Measurements from ENCODE around the gene FBN3.

Gene FBN3

GRCh38 chr19:8148410-8149260 is 757 bp downstream of the FBN3 start:
- DNase-seq: peak; percentile 59

DNA sequence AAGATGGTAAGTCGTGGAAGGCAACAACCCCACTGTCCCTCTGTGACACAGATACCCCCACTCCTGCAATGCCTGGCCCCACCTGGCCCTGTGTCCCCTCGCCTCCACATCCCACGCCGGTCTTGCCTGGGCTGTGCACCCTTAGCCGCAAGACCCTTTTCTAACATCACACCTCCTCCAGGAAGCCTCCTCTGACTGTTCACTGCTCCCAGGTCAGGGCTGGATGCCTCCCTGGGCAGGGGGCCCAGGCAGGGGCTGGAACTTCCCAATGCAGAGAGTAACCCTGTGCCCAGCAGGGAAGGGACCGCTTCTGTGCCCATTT is 1.3 kb downstream of the FBN3 start:
- DNase-seq: no peak

GRCh38 chr19:8147582-8147978 is 1.8 kb downstream of the FBN3 start:
- no peak for DNase-seq

DNA sequence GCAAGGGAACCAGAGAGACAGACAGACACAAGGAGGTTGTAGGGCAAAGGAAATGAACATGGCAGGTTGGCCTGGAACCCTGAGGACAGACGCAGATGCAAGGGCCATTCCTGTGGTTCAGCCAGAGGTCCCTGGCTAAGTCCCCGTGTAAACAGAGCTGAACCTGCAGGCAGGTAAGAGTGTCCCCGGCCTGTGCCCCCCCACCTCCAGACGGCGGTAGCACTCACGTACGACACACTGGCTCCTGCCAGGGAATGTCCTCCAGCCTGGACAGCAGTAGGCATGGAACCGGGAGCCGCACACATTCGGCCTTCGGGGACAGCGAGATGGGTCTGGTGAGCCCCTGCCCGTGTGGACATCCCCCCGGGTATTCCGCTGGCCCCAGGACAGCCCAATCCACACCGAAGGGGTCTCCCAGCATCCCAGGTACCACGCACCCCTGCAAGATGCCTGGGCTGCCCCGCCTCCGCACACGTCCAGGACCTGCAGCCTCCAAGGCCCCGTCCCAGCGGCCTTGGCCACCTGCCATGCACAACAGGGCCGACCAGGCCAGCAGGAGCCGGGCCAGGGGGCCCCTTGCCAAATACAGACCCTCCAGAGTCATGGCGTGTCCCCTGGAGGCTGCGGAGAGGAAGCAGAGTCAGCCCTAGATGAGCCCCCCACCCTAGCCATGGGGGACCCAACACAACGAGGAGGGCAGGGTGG is 2.4 kb downstream of the FBN3 start:
- no peak for DNase-seq

GRCh38 chr19:8144273-8144995 is 5.0 kb downstream of the FBN3 start:
- DNase-seq: no peak

DNA sequence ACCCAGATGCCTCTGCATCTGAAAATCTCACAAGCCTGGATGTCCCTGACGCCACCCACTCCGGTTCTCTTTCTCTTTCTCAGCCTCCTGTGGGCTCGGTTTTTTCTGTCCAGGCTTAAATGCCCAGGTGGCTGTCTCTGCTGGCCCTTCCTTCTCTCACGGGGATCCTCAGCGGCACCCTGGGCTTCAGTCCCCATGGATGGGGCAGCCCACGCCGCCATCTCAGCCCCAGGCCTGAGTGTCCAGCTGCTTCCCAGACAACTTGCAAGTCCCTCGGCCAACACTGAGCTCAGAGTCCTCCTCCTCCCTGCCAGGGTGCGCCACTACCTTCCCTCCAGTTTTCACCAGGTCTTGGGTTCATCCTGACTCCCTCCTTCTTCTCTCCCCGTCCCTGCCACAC is 6.4 kb downstream of the FBN3 start:
- DNase-seq: no peak

- DNase-seq: no peak
These were observed 6.9 kb downstream of the FBN3 start for GRCh38 chr19:8142513-8142900.

DNA sequence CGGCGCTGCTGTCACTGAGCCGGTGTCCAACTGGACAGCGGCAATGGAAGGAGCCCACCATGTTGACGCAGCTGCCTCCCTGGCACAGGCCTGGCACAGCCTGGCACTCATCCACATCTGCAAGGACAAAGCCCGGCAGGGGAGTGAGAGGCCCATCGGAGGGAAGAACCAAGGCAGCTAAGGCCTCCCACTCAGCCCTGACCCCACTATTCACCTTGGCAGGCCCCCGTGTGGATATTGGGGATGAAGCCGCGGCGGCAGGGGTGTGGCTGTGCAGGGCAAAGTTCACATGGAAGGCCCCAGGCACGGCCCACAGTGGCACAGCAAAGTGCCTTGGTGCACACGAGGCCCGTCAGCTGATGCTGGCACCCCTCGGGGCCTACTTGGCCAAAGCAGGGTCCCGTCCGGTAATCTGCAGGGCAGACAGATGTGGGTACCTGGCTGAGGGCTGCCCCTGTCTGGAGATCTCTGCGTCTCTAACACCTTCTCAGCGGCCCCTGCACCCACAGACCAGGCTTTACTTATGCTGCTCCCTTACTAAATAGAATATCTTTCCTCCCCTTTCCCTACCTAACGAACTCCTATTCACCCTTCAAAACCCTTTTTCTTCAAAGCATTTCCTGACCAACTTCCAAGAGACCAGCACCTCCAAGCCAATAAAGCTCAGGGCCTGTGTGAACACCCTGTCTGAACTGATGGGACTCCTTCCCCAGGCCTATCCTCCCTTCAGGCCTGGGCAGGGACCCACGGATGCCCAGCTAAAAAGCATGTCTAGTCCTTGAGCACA is 7.5 kb downstream of the FBN3 start:
- DNase-seq: no peak

DNA sequence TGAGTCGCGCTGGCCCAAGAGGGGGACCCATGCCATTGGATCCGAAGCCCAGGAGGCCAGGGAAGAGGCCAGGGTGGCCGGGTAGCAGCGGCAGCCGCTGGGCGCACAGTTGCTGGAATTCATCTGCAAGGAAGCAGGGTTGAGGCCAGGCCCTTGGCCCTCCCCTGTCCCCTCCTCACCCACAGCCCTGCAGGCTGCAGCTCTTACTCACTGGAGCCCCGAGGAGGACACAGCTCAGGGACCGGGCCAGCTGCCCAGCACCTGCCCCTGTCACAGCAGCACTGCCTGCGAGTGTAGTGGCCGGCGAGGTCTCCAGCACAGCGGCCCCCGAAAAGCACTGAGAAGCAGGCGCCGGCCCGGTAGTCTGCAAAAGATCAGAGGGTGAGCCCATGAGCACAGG is 11.2 kb downstream of the FBN3 start:
- no peak for DNase-seq

DNA sequence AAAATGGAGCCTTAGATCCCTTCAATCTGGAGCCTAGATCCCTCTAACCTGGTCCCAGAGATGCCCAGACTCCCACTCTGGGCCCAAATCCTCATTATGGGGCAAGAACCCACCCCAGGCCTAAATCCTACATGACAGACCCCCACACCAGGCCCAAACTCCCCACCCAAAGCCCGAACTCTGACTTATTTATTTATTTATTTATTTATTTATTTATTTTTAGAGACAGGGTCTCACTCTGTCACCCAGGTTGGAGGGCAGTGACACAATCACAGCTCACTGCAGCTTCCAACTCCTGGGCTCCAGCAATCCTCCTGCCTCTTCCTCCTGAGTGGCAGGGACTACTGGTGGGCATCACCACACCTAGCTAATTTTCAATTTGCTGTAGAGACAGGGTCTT is 12.0 kb downstream of the FBN3 start:
- DNase-seq: no peak

DNA sequence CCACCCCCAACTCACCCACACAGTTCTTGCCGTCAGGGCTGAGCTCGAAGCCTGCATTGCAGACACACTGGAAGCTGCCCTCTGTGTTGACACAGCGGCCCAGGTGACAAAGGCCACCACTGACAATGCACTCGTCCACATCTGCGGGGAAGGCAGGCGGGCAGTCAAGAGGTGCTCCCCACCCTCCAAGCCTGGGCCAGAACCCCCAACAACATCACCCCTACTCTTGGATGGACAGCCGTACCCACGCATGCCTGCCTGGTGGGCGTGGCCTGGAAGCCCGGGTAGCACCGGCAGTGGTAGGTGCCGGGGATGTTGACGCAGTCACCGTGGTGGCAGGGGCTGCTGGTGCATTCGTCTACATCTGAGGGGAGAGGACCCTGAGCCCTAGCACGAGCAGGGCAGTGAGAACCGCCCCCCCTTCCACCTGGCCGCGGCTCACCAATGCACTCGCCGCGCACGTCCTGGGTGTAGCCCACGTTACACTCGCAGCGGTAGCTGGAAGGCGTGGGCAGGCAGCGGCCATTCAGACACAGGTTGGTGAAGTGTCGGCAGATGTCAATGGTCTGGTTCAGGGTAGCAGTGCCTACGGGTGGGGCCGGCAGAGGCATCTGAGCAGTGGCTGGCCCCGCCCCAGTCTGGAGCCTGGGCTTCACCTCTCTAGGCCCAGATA is 13.3 kb downstream of the FBN3 start:
- DNase-seq: no peak

GRCh38 chr19:8132858-8133458 is 16.4 kb downstream of the FBN3 start:
- DNase-seq: no peak

DNA sequence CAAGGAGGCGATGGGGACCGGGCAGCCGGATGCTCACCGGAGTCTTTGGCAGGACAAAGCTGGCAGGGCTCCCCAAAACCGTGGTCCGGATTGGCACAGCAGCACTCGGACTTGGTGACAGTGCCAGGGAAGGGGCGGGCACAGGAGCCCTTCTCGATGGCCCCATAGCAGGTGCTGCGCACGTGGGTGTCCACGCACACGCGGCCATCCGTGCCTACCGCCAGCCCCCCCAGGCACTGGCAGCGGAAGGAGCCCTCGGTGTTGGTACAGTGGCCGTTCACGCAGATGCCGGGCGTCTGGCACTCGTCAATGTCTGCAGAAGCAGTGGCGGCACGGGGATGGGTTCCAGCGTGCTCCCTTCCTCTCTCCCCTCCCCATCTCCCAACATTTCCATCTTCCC is 17.9 kb downstream of the FBN3 start:
- no peak for DNase-seq

GRCh38 chr19:8129061-8129618 is 20.3 kb downstream of the FBN3 start:
- no peak for DNase-seq

DNA sequence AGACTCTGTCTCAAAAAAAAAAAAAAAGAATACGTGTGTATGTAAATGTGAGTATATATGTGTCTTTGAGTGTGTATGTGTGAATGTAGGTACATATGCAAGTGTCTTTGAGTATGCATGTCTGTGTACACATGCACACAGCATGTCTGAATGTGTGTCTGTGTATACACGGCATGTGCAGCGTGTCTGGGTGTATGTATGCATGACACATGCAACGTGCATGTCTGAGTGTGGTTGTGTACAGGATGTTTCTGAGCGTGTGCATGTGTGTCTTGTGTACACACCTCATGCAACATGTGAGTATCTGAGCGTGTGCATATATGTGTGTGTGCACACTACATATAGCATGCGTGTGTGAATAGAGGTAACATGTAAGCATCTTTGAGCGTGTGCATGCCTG is 20.8 kb downstream of the FBN3 start:
- DNase-seq: no peak

GRCh38 chr19:8127311-8127710 is 22.1 kb downstream of the FBN3 start:
- no peak for DNase-seq

- DNase-seq: no peak
These were observed 22.9 kb downstream of the FBN3 start for GRCh38 chr19:8126511-8126910.

DNA sequence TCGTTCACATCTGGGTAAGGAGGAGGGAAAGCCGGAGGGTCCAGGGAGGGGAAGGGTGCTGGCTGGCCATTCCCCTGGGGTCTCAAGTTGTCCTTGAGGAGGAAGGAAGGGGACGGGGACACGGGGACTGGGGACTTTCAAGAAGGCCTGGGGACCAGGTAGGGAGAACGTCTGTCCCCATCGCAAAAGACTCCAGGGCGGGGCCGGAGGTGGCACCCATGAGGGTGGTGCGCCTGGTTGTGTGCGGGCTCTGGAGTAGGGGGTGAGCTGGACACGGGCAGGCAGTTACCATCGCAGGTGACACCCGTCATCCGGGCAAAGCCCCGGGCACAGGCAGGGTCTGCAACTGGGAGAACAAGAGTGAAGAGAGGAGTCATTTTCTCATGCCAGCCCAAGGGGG is 23.4 kb downstream of the FBN3 start:
- no peak for DNase-seq

GRCh38 chr19:8123683-8124082 is 25.7 kb downstream of the FBN3 start:
- DNase-seq: no peak

DNA sequence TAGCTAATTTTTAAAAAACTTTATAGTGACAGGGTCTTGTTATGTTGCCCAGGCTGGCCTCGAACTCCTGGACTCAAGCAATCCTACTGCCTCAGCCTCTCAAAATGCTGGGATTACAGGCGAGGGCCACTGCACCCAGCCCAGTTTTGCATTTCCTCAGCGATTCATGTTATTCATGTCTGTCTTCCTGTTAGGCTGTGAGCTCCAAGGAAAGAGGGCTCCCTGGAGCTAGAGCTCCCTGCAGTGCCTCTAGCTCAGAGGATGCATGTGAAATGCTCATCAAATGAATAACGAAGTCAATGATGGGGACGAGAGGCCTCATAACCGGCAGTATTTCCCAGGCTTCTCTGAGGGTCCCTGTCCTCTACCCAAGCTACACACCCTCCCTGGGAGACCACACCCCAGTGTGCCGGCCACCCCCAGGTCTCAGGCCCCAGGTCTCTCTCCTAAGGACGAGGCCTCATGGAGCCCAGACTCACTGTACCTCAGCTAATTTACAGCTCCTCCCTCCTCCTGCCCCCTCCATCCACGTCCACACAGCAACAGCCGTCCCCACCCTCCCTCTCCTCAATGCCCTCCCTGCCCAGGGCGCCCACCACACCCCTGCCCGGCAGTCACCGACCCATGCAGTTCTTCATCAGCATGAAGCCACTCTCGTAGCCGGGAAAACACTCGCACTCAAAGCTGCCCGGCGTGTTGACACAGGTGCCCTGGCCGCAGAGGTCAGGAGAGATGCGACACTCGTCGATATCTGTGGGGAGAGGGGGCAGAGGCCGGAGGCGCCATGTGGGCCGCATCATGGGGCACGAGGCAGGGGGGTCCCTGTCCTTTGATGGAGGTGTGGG is 28.5 kb downstream of the FBN3 start:
- DNase-seq: no peak

DNA sequence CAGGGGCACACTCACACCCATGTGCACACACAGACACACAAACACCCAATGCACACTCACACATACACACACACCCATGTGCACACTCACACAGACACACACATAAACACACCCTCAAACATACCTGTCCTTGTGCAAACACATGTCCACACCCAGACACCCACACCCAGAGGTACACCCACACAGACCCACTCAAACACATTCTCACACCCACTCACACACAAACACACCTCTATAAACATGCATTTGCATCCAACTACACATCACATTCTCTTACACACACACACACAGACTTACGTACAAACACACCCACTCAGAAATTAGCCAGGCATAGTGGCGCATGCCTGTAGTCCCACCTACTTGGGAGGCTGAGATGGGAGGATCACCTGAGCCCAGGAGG is 31.4 kb downstream of the FBN3 start:
- DNase-seq: no peak
